Karpas-422 (cell line): ENCODE measurements around the gene SDCBP2. TPM values are rescaled to one million over a fixed set of nuclear protein-coding genes. Genes with fewer than 3 reads are reported as not detected.

Experiments
- DNase-seq: peaks from one replicate; pipeline ENCODE4 v3.0.0-alpha.2; 2015
- H2AFZ ChIP-seq: fragments of 200-600 bp; sonication (generic); 2 replicates; pipeline ENCODE4 v1.6.1; 2014; ENCODE audit warnings: antibody characterized with exemption, low read length, mixed read lengths
- H3K27ac ChIP-seq: fragments of 200-600 bp; sonication (generic); 2 replicates; pipeline ENCODE4 v1.5.1; 2014; ENCODE audit warnings: mild to moderate bottlenecking, low read length, moderate library complexity
- H3K27me3 ChIP-seq: fragments of 200-600 bp; sonication (generic); 2 replicates; pipeline ENCODE4 v1.6.1; 2014; ENCODE audit warnings: low read length, mixed read lengths
- H3K36me3 ChIP-seq: fragments of 200-600 bp; sonication (generic); 2 replicates; pipeline ENCODE4 v1.6.1; 2014; ENCODE audit warnings: low read length, mixed read lengths; ENCODE audit not compliant: insufficient read depth
- H3K4me1 ChIP-seq: fragments of 200-600 bp; sonication (generic); 2 replicates; pipeline ENCODE4 v1.6.1; 2014; ENCODE audit warnings: mild to moderate bottlenecking, low read length, mixed read lengths
- H3K4me2 ChIP-seq: fragments of 200-600 bp; sonication (generic); 2 replicates; pipeline ENCODE4 v1.6.1; 2014; ENCODE audit warnings: low read length, low read depth, mild to moderate bottlenecking; ENCODE audit not compliant: poor library complexity, severe bottlenecking
- H3K4me3 ChIP-seq: fragments of 200-600 bp; sonication (generic); 2 replicates; pipeline ENCODE4 v1.5.1; 2014; ENCODE audit warnings: mild to moderate bottlenecking, antibody characterized with exemption, low read length, mixed read lengths
- H3K79me2 ChIP-seq: fragments of 200-600 bp; sonication (generic); 2 replicates; pipeline ENCODE4 v1.6.1; 2014; ENCODE audit warnings: mild to moderate bottlenecking, low read length, mixed read lengths
- H3K9ac ChIP-seq: fragments of 200-600 bp; sonication (generic); 2 replicates; pipeline ENCODE4 v1.6.0; 2014; ENCODE audit warnings: low read length
- H3K9me2 ChIP-seq: fragments of 200-600 bp; sonication (generic), shearing (Covaris generic); replicated peaks from 2 replicates; pipeline ENCODE4 v1.6.0; 2014; ENCODE audit warnings: mild to moderate bottlenecking, low read length, moderate library complexity; ENCODE audit not compliant: insufficient read depth
- H3K9me3 ChIP-seq: fragments of 300-700, 200-600 bp; sonication (generic); 2 replicates; pipeline ENCODE4 v1.6.1; 2014; ENCODE audit warnings: low read length, mixed read lengths
- H4K20me1 ChIP-seq: fragments of 200-600 bp; sonication (generic); 2 replicates; pipeline ENCODE4 v1.6.1; 2014; ENCODE audit warnings: mild to moderate bottlenecking, antibody characterized with exemption, low read length, low read depth; ENCODE audit not compliant: insufficient read depth
- total RNA-seq: library from RNA; depleted of rRNA; stranded (reverse); fragments of >200 nt; shearing (Covaris generic); gene quantifications from 2 replicates; pipeline ENCODE4 v1.2.3, GENCODE V29; 2014; ENCODE audit warnings: low replicate concordance

SDCBP2 gene
- total RNA-seq, 1 experiment from 2014 or later: not detected

DNA sequence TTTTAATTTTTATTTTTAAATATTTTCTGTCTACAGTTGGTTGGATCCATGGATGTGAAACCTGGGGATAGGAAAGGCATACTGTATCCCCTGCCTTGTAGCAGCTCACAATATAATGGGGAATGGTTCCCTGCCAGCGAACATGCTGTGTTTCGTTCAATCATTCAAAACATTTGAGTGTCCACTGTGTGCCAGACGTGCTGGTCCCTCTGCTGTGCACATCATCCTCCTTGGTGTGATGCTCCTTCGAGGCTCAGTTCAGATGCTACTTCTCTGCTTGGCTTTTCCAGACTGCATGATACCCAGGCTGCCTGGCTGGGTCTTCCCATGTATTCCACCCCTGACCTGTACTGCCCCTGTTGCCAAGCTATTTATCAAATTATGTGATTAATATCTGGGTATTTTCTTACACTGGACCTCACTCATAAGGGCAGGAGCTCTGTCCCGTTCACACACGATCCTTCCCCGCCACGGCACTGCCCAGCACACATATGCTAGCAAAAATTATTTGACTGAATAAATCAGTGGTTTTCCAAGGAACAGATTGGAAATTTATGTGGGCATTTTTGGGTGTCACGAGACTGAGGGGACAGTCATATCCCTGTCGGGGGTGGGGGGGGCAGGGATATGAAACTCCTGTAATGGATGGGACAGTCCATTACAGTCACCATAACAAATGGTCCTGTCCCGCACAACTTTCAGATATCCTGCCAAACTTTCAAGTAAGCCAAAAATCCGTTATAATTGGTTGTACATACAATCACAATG lies 4.9 kb downstream of the SDCBP2 start:
- H3K79me2 ChIP-seq: peaks cover 38% of the 10 kb centered on the region
- H3K36me3 ChIP-seq: no peaks in the 10 kb centered on the region
- no peak for DNase-seq
- H2AFZ ChIP-seq: no peak overlapping the region
- H3K27ac ChIP-seq: no peak overlapping the region
- peaks cover 31% of the 10 kb centered on the region for H3K4me1 ChIP-seq
- H3K4me3 ChIP-seq: peak overlapping the region; percentile 92
- H3K9me2 ChIP-seq: no peaks in the 10 kb centered on the region
- H3K9ac ChIP-seq: peak overlapping the region; percentile 99
- peak overlapping the region; percentile 87 for H3K4me2 ChIP-seq
- H3K9me3 ChIP-seq: no peaks in the 10 kb centered on the region
- H4K20me1 ChIP-seq: peaks cover 11% of the 10 kb centered on the region
- no peaks in the 10 kb centered on the region for H3K27me3 ChIP-seq

DNA sequence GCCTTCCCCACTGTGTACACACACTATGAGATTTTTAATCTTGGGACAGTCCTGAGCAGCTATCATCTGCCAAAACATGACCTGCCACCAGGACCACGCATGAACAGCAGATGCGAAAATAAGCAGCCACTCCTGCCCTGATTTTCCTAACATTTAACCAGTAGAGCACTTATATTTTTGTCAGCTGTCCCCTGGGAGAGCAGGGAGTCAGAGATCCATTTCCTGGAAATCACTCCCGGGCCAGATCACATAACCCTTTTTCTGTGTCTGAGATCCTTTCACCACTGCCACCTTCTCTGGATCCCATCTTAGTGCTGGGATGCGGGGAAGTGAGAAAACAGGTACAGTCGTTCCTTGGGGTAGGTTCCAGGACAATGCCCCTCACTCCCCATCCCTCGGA lies 5.7 kb downstream of the SDCBP2 start:
- Histone ChIP-seq H3K79me2 (peaks cover 30% of the 10 kb centered on the region), H3K4me3 (no peak overlapping the region), H3K9me3 (no peaks in the 10 kb centered on the region), H4K20me1 (peaks cover 10% of the 10 kb centered on the region), H3K4me2 (no peak overlapping the region), H3K9me2 (no peaks in the 10 kb centered on the region), H3K4me1 (peaks cover 30% of the 10 kb centered on the region), H2AFZ (no peak overlapping the region), H3K27me3 (no peaks in the 10 kb centered on the region), H3K27ac (no peak overlapping the region), H3K36me3 (no peaks in the 10 kb centered on the region), H3K9ac (no peak overlapping the region)
- DNase-seq: no peak

DNA sequence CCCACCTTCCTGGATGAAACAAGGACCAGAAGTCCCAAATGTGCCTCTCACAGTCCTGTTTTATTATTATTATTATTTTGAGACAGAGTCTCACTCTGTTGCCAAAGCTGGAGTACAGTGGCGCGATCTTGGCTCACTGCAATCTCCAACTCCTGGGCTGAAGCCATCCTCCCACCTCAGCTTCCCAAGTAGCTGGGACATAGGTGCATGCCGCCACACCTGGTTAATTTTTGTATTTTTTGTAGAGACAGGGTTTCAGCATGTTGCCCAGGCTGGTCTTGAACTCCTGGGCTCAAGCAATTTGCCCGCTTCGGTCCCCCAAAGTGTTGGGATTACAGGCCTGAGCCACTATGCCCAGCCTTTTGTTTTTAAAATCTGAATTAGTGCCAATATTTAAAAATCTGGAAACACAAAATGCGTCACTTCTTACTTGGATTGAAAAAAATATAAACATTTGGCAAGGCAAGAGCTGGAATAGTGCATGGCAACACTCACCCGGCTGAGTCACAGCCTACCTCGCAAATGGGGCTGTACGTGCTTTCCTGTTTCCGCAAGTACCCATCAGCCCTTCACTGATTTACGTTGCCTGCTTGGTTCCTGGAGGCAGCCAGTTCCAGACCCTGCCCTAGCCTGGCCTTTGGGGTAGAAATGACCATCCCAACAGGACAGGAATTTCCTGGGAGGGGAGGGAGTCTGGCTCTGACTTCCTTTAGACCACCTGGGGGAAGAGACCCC lies 6.3 kb downstream of the SDCBP2 start:
- no peaks in the 10 kb centered on the region for H3K36me3 ChIP-seq
- no peak overlapping the region for H3K9ac ChIP-seq
- no peak overlapping the region for H3K4me2 ChIP-seq

DNA sequence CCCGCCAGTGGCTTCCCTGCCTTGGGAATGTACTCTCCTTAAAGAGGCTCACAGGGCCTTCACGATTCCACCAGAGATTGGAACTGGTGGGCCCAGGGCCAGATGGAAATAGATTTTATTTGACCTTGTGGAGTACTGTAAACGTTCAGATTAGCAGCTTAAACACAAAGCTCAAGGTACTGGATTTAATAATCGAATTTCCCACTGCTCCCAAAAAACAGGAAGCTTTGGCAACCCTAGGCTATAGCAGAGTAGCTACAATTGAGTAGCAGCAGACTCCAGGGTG lies 7.3 kb downstream of the SDCBP2 start:
- Histone ChIP-seq H3K4me1 (peaks cover 21% of the 10 kb centered on the region), H3K27me3 (no peaks in the 10 kb centered on the region), H4K20me1 (no peaks in the 10 kb centered on the region), H3K9me2 (no peaks in the 10 kb centered on the region), H2AFZ (no peak overlapping the region), H3K27ac (no peak overlapping the region), H3K9ac (no peak overlapping the region), H3K36me3 (no peaks in the 10 kb centered on the region), H3K4me2 (no peak overlapping the region), H3K9me3 (no peaks in the 10 kb centered on the region), H3K79me2 (peaks cover 14% of the 10 kb centered on the region), H3K4me3 (no peak overlapping the region)
- no peak for DNase-seq

More for the DNA sequence above, 6.3 kb downstream of the SDCBP2 start:
- Histone ChIP-seq H4K20me1 (peaks cover 7% of the 10 kb centered on the region; the same call in 1 of the 2 replicates), H3K9me2 (no peaks in the 10 kb centered on the region), H3K4me3 (no peak overlapping the region), H3K9me3 (no peaks in the 10 kb centered on the region), H3K27ac (no peak overlapping the region), H3K27me3 (no peaks in the 10 kb centered on the region), H3K4me1 (peaks cover 29% of the 10 kb centered on the region), H3K79me2 (peaks cover 25% of the 10 kb centered on the region), H2AFZ (no peak overlapping the region)
- DNase-seq: no peak

DNA sequence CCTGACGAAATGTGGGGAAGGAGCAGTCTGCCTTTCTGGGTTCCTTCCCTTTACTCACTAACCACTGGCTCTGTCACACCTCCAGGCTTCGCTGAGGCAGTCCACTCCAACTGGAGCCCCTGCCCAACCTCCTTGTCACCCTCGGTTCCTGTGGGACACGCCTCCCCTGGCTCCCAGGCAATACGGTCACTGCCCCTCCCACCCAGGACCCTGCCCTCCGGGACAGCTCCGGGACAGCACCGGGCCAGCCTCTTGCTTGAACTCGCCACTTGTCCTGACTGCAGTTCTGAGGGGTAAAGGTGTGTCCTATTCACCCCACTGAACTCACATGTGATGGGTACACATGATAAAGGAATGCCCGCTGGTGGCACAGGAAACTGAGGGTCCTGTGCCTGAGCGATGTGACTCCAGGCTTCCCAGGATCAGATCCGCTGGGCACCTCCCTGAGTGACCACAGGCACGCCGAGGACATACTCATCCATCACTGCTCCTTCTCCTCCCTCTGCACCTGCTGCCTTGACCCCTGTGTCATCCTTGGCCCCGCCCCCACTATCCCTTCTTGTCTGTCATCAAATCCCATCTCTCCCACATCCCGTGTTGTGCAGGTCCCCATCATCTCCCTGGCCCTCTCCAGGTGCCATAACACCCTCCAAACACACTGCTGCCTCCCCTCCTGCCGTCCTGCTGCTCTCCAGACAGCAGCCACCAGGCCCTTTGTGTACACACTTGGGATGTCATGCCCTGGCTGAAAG lies 7.9 kb downstream of the SDCBP2 start:
- DNase-seq: no peak
- no peak overlapping the region for H3K9ac ChIP-seq
- no peaks in the 10 kb centered on the region for H3K9me2 ChIP-seq
- H3K27me3 ChIP-seq: no peaks in the 10 kb centered on the region
- no peaks in the 10 kb centered on the region for H4K20me1 ChIP-seq
- peaks cover 9% of the 10 kb centered on the region for H3K79me2 ChIP-seq
- H3K9me3 ChIP-seq: no peaks in the 10 kb centered on the region
- H3K27ac ChIP-seq: no peak overlapping the region
- H2AFZ ChIP-seq: no peak overlapping the region
- H3K36me3 ChIP-seq: no peaks in the 10 kb centered on the region
- peaks cover 16% of the 10 kb centered on the region for H3K4me1 ChIP-seq
- no peak overlapping the region for H3K4me2 ChIP-seq
- no peak overlapping the region for H3K4me3 ChIP-seq

DNA sequence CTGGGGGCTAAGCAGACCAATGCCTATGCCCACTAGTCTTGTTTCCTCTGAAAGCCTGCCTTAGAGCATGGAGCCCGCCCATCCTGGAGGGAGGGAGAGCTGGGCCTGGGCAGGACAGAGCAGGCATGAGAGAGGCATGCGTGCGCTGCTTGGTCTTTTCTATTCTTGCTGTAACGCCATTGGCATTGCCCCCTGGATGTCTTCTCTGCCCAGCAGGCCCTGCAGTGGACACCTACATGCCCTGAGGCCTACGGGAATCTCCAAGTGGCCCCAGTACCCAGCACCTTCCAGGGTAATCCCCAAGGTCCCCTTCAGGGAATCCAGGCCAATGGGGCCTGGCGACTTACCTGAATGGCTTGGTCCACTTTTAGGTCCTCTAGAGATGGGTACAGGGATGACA lies 8.9 kb downstream of the SDCBP2 start:
- H3K27me3 ChIP-seq: no peaks in the 10 kb centered on the region
- no peak overlapping the region for H2AFZ ChIP-seq
- H3K4me1 ChIP-seq: peaks cover 13% of the 10 kb centered on the region
- no peaks in the 10 kb centered on the region for H3K36me3 ChIP-seq
- no peak overlapping the region for H3K4me3 ChIP-seq
- no peak for DNase-seq
- H3K9me3 ChIP-seq: no peaks in the 10 kb centered on the region
- H3K79me2 ChIP-seq: no peaks in the 10 kb centered on the region
- no peak overlapping the region for H3K4me2 ChIP-seq
- no peaks in the 10 kb centered on the region for H3K9me2 ChIP-seq
- no peak overlapping the region for H3K27ac ChIP-seq
- H3K9ac ChIP-seq: no peak overlapping the region
- H4K20me1 ChIP-seq: no peaks in the 10 kb centered on the region

DNA sequence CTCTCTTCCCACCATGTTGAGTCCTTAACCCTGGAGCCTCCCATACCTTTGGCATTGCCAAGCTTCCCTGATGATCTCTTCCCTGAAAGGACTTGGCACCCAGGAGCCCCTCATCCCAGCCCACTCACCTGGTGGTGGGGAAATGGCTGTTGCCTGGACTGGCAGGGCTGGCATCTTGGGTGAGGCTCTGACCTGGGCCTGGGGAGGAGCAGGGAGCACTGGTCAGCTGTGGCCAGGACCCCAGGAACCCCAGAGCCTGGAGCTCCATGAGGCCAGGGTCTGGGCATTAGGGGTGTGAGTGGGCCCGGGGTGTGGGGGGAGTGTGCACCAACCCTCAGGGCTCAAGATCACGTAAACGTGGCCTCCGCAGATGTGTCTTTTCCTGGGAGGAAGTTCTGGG lies 9.5 kb downstream of the SDCBP2 start:
- Histone ChIP-seq H3K9ac (no peak overlapping the region), H3K27me3 (no peaks in the 10 kb centered on the region), H3K4me2 (no peak overlapping the region), H3K4me1 (peaks cover 10% of the 10 kb centered on the region), H3K36me3 (no peaks in the 10 kb centered on the region), H3K79me2 (no peaks in the 10 kb centered on the region), H2AFZ (no peak overlapping the region), H3K27ac (no peak overlapping the region), H3K9me3 (no peaks in the 10 kb centered on the region), H3K9me2 (no peaks in the 10 kb centered on the region), H3K4me3 (no peak overlapping the region), H4K20me1 (no peaks in the 10 kb centered on the region)
- no peak for DNase-seq

DNA sequence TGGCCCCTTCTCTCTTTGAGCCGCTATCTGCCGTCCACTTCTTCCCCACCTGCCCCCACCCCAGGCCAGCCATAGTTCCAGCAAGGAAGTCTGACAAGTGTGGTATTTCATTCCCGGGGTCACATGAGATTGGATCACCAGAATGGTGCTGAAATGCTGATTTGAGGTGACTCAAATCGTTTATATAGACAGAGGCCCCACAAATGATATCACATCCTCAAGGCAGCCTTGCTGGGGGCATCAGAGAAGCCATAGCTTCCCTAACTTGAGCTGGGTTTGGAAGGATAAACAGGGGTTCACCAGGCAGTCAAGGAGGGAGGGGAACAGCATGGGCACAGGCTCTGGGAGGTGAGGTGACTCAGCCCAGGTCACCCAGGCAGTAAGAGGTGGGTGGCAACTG lies 9.9 kb downstream of the SDCBP2 start:
- Histone ChIP-seq H3K4me3 (no peak overlapping the region), H3K4me2 (no peak overlapping the region), H3K36me3 (no peaks in the 10 kb centered on the region), H3K9ac (no peak overlapping the region), H3K79me2 (no peaks in the 10 kb centered on the region), H3K27ac (no peak overlapping the region), H3K4me1 (peaks cover 7% of the 10 kb centered on the region), H3K9me3 (no peaks in the 10 kb centered on the region), H3K27me3 (no peaks in the 10 kb centered on the region), H2AFZ (no peak overlapping the region), H4K20me1 (no peaks in the 10 kb centered on the region), H3K9me2 (no peaks in the 10 kb centered on the region)
- no peak for DNase-seq
